ENCODE measurements around the gene ZNF580.

ZNF580 gene

DNA sequence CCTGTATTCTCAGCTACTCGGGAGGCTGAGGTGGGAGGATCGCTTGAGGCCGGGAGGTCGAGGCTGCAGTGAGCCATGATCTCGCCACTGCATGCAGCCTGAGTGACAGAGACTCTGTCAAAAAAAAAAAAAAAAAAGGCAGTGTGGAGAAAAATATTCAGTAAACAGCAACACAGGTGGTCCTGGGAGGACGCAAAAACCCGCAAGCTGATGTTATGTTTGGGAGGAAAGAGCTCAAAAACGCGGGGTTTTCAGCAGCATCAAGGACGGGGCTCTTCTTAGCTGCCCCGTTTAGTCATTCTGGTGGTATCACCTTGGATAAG is 15.8 kb upstream of the ZNF580 start:
- DNase-seq = no peak

DNA sequence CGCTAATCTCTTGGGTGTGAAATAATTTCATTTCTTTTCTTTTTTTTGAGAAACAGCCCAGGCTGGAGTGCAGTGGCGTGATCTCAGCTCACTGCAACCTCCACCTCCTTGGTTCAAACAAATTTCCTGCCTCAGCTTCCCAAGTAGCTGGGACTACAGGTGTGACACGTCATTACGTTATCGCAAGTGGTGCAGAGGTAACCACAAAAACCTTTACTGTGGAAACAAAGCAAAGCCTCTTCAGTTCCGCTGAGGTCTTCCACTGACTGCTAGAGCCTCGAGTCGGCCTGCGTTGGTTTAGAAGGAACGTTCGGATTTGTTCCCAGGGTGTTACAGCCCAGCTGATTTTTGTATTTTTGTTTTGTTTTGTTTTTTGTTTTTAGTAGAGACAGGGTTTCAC is 14.5 kb upstream of the ZNF580 start:
- DNase-seq = no peak

DNA sequence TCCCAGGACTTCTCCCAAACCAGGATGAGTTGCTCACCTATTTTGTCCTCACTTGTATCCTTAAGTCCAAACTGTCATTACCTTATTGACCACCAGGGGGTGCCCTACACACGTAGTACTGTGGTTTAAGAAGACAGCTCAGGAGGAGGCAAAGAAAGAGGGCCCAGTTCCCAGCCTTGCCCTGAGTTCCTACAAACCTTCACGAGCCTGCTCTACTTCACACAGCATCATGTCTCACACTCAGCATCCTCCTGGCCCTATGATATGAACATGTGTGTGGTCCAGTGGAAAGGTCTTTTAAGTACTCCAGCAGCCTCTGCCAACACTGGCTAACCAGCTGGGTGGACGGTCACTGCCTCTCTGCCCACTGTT is 8.4 kb upstream of the ZNF580 start:
- peak; percentile 86 for DNase-seq

DNA sequence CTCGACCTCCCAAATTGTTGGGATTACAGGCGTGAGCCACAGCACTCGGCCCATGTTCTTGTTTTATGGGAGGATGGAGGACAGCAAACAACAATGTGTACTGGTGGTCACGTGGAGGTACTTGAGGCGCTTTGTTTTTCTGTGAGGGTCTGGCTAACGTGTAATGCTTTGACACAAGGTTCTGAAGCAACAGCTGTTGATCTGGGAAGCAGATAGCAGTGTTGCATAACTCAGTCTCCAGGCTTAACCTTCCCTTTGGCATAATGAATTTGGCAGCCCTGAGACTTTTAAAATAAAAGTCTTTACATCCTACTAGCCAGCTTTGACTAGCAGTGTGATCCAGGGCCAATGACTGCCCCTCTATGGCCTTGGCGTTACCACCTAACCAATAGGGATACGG is 6.9 kb upstream of the ZNF580 start:
- DNase-seq = no peak

DNA sequence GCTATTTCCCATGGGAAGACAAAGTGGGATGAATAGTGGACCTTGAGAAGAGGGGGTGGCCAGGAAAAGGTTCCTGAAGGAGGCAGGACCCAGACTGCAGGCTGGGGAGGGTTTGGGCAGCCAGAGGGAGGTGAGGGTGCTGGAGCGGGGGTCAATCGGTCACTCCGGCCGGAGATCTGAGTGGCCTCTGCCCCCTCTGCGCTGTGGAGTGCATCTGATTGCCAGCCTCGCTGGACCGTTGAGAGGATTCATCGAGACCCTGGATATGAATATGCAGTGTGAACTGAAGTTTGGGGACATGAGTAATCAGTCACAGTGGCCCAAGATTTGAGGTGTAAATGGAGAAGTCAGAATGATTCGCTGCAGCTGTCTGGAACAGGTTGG is 5.5 kb upstream of the ZNF580 start:
- DNase-seq = no peak

DNA sequence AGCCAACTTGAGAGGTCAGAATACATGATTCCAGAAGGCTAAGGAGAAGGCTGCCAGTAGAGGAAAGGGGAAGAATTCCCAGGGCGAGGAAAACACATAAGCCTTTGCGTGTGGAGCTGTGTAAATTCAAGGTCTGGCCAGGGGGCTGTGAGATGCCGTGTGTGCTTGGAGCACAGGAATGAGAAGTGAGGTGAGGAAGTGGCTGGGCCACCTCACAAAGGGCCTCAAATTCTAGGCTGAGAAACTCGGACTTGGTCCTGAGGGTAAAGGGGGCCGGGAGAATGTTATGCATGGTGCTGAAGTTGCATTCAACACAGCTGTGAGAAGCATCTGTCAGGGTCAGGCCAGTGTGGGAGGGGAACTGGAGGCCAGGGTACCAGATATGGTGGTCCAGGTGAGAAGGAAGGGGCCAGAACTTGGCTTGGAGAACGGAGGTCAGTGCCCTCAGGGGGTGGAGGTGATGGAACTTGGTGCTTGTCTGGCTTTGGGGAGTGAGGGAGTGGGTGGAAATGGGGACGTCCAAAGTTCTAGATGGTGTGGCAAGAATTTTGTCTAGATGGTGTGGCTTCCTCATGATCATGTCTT is 4.9 kb upstream of the ZNF580 start:
- no peak for DNase-seq

DNA sequence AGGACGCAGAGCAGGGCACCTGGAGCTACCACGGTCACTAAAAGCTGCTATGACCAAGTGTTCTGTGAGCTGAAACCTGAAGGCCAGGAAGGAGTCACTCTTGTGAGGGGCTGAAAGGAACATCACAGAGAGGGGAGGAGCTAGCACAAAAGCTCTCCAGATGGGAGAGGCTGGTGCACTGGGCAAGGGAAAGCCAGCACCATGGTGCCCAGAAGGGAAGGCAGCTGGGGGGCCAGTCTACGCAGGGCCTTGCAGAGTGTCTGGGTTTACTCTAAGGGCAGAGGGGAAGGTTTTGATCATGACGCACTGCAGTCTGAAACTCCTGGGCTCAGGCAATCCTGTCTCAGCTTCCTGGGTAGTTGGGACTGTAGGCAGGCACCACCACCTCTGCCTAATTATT is 4.1 kb upstream of the ZNF580 start:
- DNase-seq = no peak

DNA sequence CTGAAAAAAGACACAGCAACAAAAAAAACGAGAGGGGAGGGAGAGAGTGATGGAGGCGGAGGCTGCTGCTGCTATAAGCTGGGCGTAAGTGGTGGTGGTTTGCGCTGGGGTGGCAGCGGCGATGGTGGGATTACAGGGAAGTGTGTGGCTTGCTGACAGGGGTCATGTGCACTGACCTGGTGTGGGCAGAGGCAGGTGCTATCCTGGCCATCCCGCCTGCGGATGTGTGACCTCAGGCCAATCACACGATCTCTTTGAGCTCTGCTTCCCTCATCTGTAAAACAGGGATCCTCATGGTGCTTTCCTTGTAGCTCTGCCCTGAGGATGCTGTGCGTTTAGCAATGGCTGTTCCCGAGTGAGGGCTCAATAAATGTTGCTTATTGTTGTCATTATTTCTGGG is 3.3 kb upstream of the ZNF580 start:
- DNase-seq = no peak

DNA sequence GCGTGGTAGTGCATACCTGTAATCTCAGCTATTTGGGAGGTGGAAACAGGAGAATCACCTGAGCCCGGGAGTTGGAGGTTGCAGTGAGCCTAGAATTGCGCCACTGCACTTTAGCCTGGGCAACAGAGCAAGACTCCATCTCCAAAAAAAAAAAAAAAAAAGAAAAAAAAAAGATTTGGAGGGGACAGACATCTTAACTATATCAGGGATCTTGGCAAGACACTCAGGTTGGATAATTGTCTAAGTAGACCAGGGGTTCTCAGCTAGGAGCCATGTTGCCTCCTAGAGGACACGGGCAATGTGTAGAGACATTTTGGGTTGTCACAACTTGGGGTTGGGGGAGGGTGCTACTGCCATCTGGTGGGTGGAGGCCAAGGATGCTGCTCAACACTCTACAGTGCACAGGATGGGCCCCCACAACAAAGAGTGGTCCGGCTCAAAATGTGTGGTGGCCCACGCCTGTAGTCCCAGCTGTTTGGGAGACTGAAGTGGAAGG is 1.9 kb upstream of the ZNF580 start:
- peak; percentile 32 for DNase-seq

DNA sequence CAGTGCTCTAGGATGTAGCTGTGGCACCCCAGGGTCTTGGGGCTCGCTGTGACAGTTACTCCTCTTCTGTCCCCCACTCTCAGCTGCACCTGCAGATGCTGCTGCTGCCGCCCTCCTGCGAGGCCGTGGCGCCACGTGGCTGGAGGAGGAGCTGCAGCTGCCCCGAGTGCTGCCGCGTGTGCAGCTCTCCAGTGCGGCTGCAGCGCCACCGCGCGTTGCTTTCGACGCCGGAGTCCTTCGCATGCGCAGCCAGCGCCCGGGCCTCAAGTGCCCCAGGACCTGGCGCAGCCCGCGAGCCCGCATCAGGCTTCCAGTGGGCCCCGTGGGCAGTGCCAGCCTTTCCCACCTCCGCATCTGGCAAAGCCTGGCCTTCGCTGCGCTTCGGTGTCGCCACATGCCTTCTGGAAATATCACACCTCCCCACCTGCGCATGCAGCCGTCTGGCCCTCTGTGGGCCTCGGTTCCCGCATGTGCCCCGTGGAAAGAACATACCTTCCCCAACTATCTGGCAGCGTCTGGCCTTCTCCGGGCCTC is 692 bp upstream of the ZNF580 start:
- peak; percentile 72 for DNase-seq

DNA sequence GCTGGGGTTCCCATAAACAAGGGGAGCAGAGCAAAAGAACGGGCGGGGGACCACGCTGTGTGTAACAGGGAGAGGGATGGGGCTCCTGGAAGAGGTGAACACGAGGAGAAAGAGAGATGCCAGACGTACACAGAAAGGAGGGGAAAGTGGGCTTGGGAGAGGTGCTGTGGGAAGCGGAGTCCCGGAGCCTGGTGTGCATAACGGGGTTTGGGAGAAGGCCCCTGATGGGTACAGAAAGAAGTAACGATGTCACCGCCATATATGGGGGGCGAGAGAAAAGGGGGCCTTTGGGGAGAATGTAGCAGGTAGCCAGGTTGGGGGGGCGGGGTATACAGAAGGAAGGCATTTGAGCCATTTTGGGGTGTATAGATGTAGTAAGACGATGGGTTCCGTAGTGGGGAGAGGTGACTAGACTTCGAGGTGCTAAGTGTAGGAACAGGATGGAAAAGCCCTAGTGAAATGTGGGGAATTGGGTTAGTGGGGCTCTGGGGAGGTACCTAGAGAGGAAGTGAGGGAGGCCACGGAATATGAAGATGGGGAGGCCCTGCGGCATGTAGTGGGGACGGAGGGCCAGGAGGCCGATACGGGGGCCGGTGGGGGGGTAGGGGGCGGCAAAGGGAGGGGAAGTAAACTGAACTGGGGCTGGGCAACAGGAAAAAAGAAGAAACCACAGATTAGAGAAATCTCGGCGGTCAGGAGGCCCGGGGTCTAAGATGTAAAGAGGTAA is 787 bp downstream of the ZNF580 start:
- DNase-seq = peak; percentile 16

DNA sequence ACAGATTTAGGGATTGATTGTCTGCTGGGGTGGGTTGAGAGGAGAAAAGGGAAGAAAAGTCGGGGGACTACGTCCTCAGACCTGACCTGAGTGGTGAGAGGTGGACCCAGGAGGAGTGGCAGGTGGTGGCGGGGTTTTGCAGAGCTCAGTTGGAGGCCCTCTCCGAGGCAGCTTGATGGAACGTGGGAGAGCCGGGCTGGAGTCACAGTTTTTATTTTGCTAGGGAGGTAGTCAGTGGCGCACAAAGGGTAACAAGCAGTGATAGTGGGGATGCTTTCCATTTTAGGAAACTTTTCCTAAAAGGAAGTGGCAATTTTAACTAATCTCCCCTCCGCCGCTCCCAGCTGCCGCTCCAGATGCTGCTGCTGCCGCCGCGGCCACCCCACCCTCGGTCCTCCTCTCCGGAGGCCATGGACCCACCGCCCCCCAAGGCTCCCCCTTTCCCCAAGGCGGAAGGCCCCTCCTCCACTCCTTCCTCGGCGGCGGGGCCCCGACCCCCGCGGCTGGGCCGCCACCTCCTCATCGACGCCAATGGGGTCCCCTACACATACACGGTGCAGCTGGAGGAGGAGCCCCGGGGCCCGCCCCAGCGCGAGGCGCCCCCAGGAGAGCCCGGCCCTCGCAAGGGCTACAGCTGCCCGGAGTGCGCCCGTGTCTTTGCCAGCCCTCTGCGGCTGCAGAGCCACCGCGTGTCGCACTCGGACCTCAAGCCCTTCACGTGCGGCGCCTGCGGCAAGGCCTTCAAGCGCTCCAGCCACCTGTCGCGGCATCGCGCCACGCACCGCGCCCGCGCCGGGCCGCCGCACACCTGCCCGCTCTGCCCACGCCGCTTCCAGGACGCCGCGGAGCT is 1.6 kb downstream of the ZNF580 start:
- peak; percentile 24 for DNase-seq

DNA sequence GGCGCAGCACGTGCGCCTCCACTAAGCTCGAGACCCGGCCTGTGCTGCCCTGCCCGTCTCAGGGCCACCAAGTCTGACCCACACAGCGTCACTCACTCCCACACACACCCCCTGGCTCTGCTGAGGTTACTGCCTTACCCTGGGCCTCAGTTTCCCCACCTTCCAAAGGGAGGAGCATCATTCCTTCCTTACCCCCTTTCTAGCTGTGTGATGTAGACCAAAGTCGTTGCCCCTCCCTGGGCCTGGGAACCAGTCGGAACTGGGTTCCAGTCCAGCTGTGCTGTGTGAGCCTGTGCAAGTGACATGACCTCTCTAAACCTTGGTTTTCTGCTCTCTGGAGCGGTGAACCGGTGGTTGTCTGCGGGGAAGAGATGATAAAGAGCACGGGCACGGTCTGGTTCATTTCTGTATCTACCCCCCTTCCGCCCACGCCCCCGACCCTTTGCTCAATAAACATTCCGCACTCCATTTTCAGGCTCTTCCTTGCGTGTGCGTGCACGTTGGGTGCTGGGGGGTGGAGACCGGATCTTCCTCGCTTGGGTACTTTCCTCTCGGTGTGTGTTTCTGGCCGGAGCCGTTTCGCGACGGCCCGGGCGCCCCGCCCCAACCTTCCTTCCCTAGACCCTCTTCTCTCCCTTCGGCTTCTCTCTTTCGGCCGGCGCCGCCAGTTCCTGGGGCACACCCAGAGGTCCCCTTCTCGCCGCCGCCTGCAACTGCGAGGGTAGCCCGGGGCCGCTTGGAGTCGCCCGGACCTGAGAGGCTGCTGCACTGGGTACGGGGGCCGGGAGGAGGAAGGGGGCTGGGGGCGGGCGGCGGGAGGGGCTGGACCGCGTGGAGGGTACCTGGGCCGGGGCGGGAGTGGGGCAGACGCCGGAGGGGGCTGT is 2.4 kb downstream of the ZNF580 start, which contains the start of gene ZNF581:
Gene ZNF581 (plus strand): TSS at position 647 of the 884 bp plus-strand sequence. CDS start 923 bp downstream, outside the sequence.
- peak; percentile 64 for DNase-seq

DNA sequence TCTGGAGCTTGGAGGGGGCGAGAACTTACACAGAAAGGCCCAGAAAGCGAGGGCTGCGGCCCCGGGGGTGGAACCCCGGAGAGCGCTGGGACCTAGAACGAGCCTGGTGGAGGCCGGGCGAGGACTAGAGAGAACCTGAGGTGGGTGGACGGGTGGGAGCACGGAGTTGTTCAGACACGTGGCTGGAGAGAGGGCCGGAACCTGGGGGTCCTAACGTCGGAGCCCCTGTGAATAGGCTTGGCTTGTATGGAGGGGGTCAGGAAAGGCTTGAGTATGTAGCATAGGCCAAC is 3.0 kb downstream of the ZNF580 start:
- no peak for DNase-seq

DNA sequence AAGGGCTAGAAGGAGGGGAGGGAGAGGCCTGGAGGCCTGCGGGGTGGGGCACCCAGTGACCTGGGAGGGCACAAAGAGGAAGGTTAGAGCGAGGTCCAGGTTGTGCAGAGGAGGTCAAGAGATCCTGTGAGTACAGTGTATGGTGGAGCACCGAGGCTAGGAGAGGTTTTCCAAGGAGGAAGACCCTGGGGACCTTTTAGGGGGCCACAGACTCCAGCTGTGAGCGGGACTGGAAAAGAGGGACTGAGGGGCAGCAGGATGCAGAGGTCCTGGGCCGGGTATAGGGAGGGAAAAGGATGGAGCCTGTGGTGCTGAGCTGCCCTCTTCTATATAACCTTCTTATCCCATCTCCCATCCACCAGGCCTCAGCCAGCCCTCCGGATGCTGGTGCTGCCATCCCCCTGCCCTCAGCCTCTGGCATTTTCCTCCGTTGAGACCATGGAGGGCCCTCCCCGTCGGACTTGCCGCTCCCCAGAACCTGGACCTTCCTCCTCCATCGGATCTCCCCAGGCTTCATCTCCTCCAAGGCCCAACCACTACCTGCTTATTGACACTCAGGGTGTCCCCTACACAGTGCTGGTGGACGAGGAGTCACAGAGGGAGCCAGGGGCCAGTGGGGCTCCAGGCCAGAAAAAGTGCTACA is 3.5 kb downstream of the ZNF580 start:
- DNase-seq = no peak

DNA sequence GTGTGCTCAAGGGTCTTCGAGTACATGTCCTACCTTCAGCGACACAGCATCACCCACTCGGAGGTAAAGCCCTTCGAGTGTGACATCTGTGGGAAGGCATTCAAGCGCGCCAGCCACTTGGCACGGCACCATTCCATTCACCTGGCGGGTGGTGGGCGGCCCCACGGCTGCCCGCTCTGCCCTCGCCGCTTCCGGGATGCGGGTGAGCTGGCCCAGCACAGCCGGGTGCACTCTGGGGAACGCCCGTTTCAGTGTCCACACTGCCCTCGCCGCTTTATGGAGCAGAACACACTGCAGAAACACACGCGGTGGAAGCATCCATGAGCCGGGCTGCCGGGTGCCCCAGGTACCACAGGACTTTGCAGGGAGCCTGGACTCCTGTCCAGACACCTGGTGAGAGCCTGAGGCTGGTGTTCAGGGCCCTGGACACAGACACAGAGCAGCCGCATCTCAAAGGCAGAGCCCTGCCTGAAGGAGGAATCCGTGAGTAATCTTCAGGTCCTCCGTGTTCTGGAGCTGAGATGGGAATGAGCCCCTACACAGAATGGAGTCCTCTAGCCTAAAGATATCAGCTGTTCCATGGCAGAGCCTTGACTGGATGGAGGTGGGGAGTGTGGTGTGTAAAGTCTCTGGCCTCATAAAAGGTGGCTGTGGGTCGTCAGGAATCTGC is 4.2 kb downstream of the ZNF580 start:
- DNase-seq = no peak

DNA sequence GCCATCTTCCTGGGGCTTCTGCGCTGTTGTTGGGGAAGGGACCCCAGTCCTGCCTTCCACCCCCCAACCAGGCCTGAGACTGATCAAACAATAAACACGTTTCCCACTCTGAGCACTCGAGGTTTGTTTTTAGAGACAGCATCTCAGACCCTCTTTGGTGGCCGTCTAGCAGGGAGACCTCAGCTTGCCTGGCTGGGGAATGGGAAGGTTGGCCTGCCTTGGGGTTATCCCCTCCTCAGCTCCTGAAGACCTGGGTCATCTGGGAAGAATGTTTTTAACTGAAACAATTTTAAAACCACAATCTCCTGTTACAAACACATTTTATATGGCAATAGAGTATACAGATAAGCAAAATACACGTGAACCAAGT is 4.7 kb downstream of the ZNF580 start:
- no peak for DNase-seq

DNA sequence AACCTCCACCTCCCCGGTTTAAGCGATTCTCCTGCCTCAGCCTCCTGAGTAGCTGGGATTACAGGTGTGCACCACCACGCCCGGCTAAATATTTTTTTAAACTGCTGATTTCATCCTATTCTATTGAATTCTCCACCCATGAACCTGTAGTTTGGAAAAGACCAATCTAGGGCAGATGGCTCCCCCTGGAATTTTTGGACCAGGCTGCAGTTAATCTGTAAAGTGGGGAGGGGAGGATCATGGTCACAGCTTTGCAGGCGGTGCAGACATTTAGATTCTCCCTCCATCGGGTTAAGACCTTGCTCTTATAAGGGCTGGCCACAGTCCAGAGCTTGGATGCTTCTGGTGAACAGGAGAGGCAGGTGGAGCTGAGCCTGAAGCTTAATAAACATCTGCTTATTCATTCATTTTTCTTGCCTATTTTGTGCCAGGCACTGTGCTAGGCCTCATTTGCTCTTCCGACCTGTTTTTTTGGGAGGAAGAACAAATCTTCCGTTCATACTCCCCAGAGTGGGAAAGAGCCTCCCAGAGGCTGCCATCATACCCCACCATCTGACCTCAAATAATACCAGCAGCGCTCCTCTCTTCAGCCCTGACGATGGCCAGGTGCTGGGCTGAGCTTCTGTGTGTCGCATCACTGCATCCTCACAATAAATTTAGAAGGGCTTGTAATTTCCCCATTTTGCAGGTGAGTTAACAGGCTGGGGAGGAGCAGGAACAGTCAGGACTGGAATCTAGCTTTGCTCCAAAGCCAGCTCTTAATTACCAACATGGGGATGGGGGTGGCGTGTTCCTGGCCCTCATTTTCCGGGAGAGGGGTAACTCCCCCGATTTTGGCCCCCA is 6.3 kb downstream of the ZNF580 start:
- no peak for DNase-seq

DNA sequence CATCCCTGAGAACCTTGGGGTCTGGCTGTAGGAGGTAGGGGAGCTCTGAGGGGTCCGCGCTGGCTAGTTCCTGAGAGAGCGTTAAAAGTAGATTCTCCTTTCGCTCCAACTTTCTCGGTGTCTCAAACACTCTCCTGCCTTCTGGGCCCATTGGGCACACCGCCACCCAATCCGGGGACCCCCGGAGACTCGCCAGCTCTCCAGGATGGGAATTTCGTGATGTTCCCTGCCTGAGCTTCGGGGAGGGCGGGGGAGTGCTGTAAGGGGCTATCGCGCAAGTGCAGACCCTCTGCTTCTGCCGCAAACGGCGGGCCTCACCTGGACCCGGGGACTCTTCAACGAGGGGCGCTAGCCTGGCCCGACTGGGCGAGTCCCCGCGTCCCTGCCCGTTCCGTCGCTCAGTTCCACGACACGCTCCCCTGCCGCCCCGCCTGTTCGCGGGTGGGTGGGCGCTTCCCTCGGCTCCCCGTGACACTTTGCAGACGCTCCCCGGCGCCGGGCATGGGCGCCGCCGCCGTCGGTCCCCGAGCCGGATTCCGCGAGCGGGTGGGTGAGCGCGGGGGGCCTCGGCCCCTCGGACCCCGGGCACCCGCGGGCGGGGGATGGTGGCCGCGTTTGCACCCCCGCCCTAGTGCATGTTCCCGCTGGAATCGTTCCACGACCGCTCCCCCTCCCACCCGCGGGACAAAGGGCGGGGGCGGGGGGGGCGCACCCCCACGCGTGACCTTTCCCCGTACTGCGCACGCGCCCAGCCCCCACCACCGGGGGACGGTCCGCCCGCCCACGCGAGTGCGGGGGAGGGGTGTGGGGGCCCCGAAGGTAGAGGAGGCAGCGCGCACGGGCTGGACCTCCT is 7.2 kb downstream of the ZNF580 start, which contains the start of gene CCDC106:
Gene CCDC106 (plus strand): TSS at position 481 of the 853 bp plus-strand sequence. CDS start 835 bp downstream, outside the sequence.
- DNase-seq = peak; percentile 57

All from NCI-H345 (cell line).